ENCODE results near the gene DNAJC3.

DNA sequence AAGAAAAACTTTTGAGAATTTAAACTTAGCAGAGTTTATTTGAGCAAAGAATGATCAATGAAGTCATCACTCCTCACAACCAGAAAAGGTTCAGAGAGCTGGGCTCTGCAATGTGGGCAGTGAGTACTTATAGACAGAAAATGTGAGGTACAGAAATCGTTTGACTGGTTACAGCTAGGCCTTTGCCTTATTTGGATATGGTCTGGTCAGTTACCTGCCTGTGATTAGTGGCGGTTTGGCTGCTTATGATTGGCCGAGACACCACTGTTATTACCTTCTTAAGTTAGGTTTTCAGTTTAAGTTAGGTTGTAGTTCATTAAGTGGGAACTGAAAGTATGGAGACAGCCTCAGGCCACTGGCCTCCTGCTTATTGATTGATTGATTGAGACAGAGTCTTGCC is 66.3 kb downstream of the DNAJC3 start:
- no peak for TF ChIP-seq CTCF (IDR thresholded peaks at IDR 0.05)
- no peak for TF ChIP-seq CHD2 (IDR thresholded peaks at IDR 0.05; ENCODE audit: low read length, partially characterized antibody)
- TF ChIP-seq EP300 (IDR thresholded peaks at IDR 0.05; ENCODE audit: borderline replicate concordance in 1 of 2, low read depth in 1 of 2, low read length in 1 of 2), result no peak
- TF ChIP-seq RAD21 (IDR thresholded peaks at IDR 0.05; ENCODE audit: low read length), result no peak
- TF ChIP-seq GABPA (IDR thresholded peaks at IDR 0.05; ENCODE audit: low read depth), result no peak
- no peak for TF ChIP-seq USF2 (IDR thresholded peaks at IDR 0.05; ENCODE audit: borderline replicate concordance, low read depth, low read length)
- no peak for TF ChIP-seq POLR2AphosphoS5 (IDR thresholded peaks at IDR 0.05; ENCODE audit: low read depth, low read length)
- TF ChIP-seq JUND (IDR thresholded peaks at IDR 0.05), result no peak
- TF ChIP-seq SIN3A (IDR thresholded peaks at IDR 0.05; ENCODE audit: borderline replicate concordance, low read depth, low read length), result no peak
- TF ChIP-seq RXRA (IDR thresholded peaks at IDR 0.05; ENCODE audit: borderline replicate concordance, low read depth), result no peak
- TF ChIP-seq FOXM1 (IDR thresholded peaks at IDR 0.05; ENCODE audit: low read depth), result no peak
- no peak for TF ChIP-seq EZH2phosphoT487 (IDR thresholded peaks at IDR 0.05; ENCODE audit: borderline replicate concordance, low read depth)
- TF ChIP-seq TAF1 (IDR thresholded peaks at IDR 0.05; ENCODE audit: borderline replicate concordance, low read depth, low read length), result no peak
- no peak for TF ChIP-seq USF1 (IDR thresholded peaks at IDR 0.05; ENCODE audit: borderline replicate concordance, low read depth)
